ENCODE data around the gene LILRB5.
"Not testable (repeated sequence)": the region's sequence is repeated elsewhere in the genome, so short reads cannot be mapped to it uniquely, and the experiment has no call there.

LILRB5 gene

GRCh38 chr19:54257116-54257480 is at the start of gene LILRB5:
Gene LILRB5, minus strand, starts transcription at chr19:54257273. Its CDS starts 80 bp downstream, at chr19:54257193.
- no peak for DNase-seq

- DNase-seq, result no peak
These were observed 48.1 kb upstream of the LILRB5 start for GRCh38 chr19:54305141-54305540.

GRCh38 chr19:54302257-54302656 is 45.2 kb upstream of the LILRB5 start:
- DNase-seq, result no peak

- no peak for DNase-seq
These were observed 42.4 kb upstream of the LILRB5 start for GRCh38 chr19:54299515-54299914.

- no peak for DNase-seq
These were observed 42.0 kb upstream of the LILRB5 start for GRCh38 chr19:54299126-54299498.

- no peak for DNase-seq
These were observed 41.5 kb upstream of the LILRB5 start for GRCh38 chr19:54298357-54299125.

- DNase-seq, result no peak
These were observed 40.8 kb upstream of the LILRB5 start for GRCh38 chr19:54297759-54298305.

GRCh38 chr19:54294539-54294938 is 37.5 kb upstream of the LILRB5 start:
- DNase-seq, result no peak

GRCh38 chr19:54289160-54289559 is 32.1 kb upstream of the LILRB5 start:
- not testable (repeated sequence) for DNase-seq

GRCh38 chr19:54287456-54287855 is 30.4 kb upstream of the LILRB5 start:
- DNase-seq, result no peak

- not testable (repeated sequence) for DNase-seq
These were observed 29.2 kb upstream of the LILRB5 start for GRCh38 chr19:54286283-54286682.

- DNase-seq, result not testable (repeated sequence)
These were observed 28.5 kb upstream of the LILRB5 start for GRCh38 chr19:54285427-54286056.

- DNase-seq, result no peak
These were observed 25.8 kb upstream of the LILRB5 start for GRCh38 chr19:54282686-54283470.

- not testable (repeated sequence) for DNase-seq
These were observed 24.6 kb upstream of the LILRB5 start for GRCh38 chr19:54281729-54282075.

GRCh38 chr19:54281007-54281728 is 24.1 kb upstream of the LILRB5 start, which contains the start of gene LILRB2:
Gene LILRB2, minus strand, starts transcription at chr19:54281110. Its CDS starts 614 bp downstream, at chr19:54280496.
- no peak for DNase-seq

GRCh38 chr19:54280441-54280840 is 23.4 kb upstream of the LILRB5 start:
- not testable (repeated sequence) for DNase-seq

GRCh38 chr19:54280025-54280424 is 23.0 kb upstream of the LILRB5 start:
- not testable (repeated sequence) for DNase-seq

GRCh38 chr19:54279406-54279962 is 22.4 kb upstream of the LILRB5 start:
- DNase-seq, result no peak

GRCh38 chr19:54278571-54279195 is 21.6 kb upstream of the LILRB5 start:
- DNase-seq, result not testable (repeated sequence)

- DNase-seq, result not testable (repeated sequence)
These were observed 21.0 kb upstream of the LILRB5 start for GRCh38 chr19:54278056-54278455.

- DNase-seq, result not testable (repeated sequence)
These were observed 20.1 kb upstream of the LILRB5 start for GRCh38 chr19:54277111-54277615.

GRCh38 chr19:54275951-54276350 is 18.9 kb upstream of the LILRB5 start:
- no peak for DNase-seq
